Mesenchymal stem cell (in vitro differentiated cells and primary cell): Measurements from ENCODE around the gene USP15.

ENCODE experiments used
- DNase-seq: peaks from one replicate; pipeline ENCODE4 v3.0.0-alpha.2; 2013
- H2AFZ ChIP-seq: one replicate; pipeline ENCODE4 v1.6.1; 2013; ENCODE audit warnings: low read depth, mild to moderate bottlenecking, control low read depth, inconsistent platforms, low read length, moderate library complexity
- H2AK5ac ChIP-seq: 2 replicates; pipeline ENCODE4 v1.6.1; 2013; ENCODE audit warnings: low read length, moderate library complexity, mild to moderate bottlenecking, inconsistent platforms; ENCODE audit not compliant: severe bottlenecking
- H2BK120ac ChIP-seq: one replicate; pipeline ENCODE4 v1.6.1; 2013; ENCODE audit warnings: low read depth, mild to moderate bottlenecking, inconsistent platforms, low read length, moderate library complexity
- H2BK12ac ChIP-seq, 2 experiments: one replicate each; pipeline ENCODE4 v1.6.1; 2013; ENCODE audit warnings: inconsistent platforms in 2 of 2, low read length in 2 of 2, mild to moderate bottlenecking in 2 of 2, moderate library complexity in 2 of 2, control low read depth in 1 of 2
- H2BK15ac ChIP-seq: one replicate; pipeline ENCODE4 v1.6.1; 2013; ENCODE audit warnings: mild to moderate bottlenecking, low read depth, inconsistent platforms; ENCODE audit not compliant: poor library complexity, severe bottlenecking
- H2BK5ac ChIP-seq: 2 replicates; pipeline ENCODE4 v1.6.1; 2013; ENCODE audit warnings: low read depth, mild to moderate bottlenecking, low read length, control low read depth, inconsistent platforms; ENCODE audit not compliant: poor library complexity, severe bottlenecking
- H3K14ac ChIP-seq, 2 experiments: one replicate each; pipeline ENCODE4 v1.6.1; 2013; ENCODE audit warnings: inconsistent platforms in 2 of 2, low read length in 2 of 2, control low read depth in 1 of 2, mild to moderate bottlenecking in 1 of 2, moderate library complexity in 1 of 2
- H3K18ac ChIP-seq, 2 experiments: one replicate each; pipeline ENCODE4 v1.6.1; 2013; ENCODE audit warnings: inconsistent platforms in 2 of 2, low read length in 2 of 2, control low read depth in 1 of 2, low read depth in 1 of 2, mild to moderate bottlenecking in 1 of 2
- H3K23ac ChIP-seq, 2 experiments: one replicate each; pipeline ENCODE4 v1.6.1; 2013; ENCODE audit warnings: inconsistent platforms in 2 of 2, low read length in 2 of 2, mild to moderate bottlenecking in 2 of 2, moderate library complexity in 2 of 2, control low read depth in 1 of 2
- H3K27ac ChIP-seq: 2 replicates; pipeline ENCODE4 v1.5.1; 2013; ENCODE audit warnings: mild to moderate bottlenecking, moderate library complexity, low read length, control low read depth, inconsistent platforms; ENCODE audit not compliant: poor library complexity, severe bottlenecking
- H3K27me3 ChIP-seq, 2 experiments: 2 replicates each; pipeline versions ENCODE4 v1.6.1 to v1.7.0; 2013; ENCODE audit warnings: low read length in 2 of 2, mild to moderate bottlenecking in 2 of 2, moderate library complexity in 2 of 2, control low read depth in 1 of 2, inconsistent platforms in 1 of 2; ENCODE audit not compliant: control insufficient read depth in 1 of 2, insufficient read depth in 1 of 2
- H3K36me3 ChIP-seq, 2 experiments: 2 replicates each; pipeline versions ENCODE4 v1.6.1 to v1.7.0; 2013; ENCODE audit warnings: low read length in 2 of 2, control low read depth in 1 of 2, inconsistent platforms in 1 of 2, low read depth in 1 of 2, mild to moderate bottlenecking in 1 of 2; ENCODE audit not compliant: insufficient read depth in 2 of 2, control insufficient read depth in 1 of 2
- H3K4ac ChIP-seq, 2 experiments: one replicate each; pipeline ENCODE4 v1.6.1; 2013; ENCODE audit warnings: inconsistent platforms in 2 of 2, low read length in 2 of 2, mild to moderate bottlenecking in 2 of 2, moderate library complexity in 2 of 2, control low read depth in 1 of 2, low read depth in 1 of 2
- H3K4me1 ChIP-seq: 2 replicates; pipeline ENCODE4 v1.6.1; 2013; ENCODE audit warnings: low read depth, low read length, control low read depth; ENCODE audit not compliant: control insufficient read depth, insufficient read depth
- H3K4me2 ChIP-seq: 2 replicates; pipeline ENCODE4 v1.6.1; 2013; ENCODE audit warnings: low read length, mild to moderate bottlenecking, inconsistent platforms; ENCODE audit not compliant: poor library complexity, severe bottlenecking
- H3K4me3 ChIP-seq, 2 experiments: 2 replicates each; pipeline versions ENCODE4 v1.5.1 to v1.7.0; 2013; ENCODE audit warnings: low read length in 2 of 2, mild to moderate bottlenecking in 2 of 2, control low read depth in 1 of 2, low read depth in 1 of 2; ENCODE audit not compliant: insufficient read depth in 1 of 2
- H3K79me1 ChIP-seq: replicated peaks from 2 replicates; pipeline ENCODE4 v1.6.1; 2013; ENCODE audit warnings: mild to moderate bottlenecking, control low read depth, low read length, inconsistent platforms; ENCODE audit not compliant: poor library complexity, severe bottlenecking
- H3K9ac ChIP-seq: 2 replicates; pipeline ENCODE4 v1.7.0; 2013; ENCODE audit warnings: mild to moderate bottlenecking, low read length, moderate library complexity
- H3K9me3 ChIP-seq: 2 replicates; pipeline ENCODE4 v1.7.0; 2013; ENCODE audit warnings: mild to moderate bottlenecking, low read length; ENCODE audit not compliant: control insufficient read depth
- H4K8ac ChIP-seq: one replicate; pipeline ENCODE4 v1.6.1; 2013; ENCODE audit warnings: inconsistent platforms, mild to moderate bottlenecking, low read length, moderate library complexity
- H4K91ac ChIP-seq: one replicate; pipeline ENCODE4 v1.6.1; 2013; ENCODE audit warnings: mild to moderate bottlenecking, low read length, inconsistent platforms
- WGBS: methylation state at CpG from one replicate; pipeline ENCODE4 v1.1.7; 2013; ENCODE audit warnings: mixed read lengths; 5-methylcytosine and 5-hydroxymethylcytosine counted together

Gene USP15

GRCh38 chr12:62331306-62331705, 71.1 kb downstream of the USP15 start:
- no peak overlapping the region for H3K4ac ChIP-seq
- no peak overlapping the region for H3K9ac ChIP-seq
- H4K91ac ChIP-seq: no peak overlapping the region
- H3K36me3 ChIP-seq: peaks cover 0 to 21% of the 10 kb centered on the region in 2 experiments
- H3K23ac ChIP-seq: no peak overlapping the region
- no peak overlapping the region for H2BK15ac ChIP-seq
- peaks cover 10% of the 10 kb centered on the region for H3K79me1 ChIP-seq
- H3K27ac ChIP-seq: no peak overlapping the region
- no peak overlapping the region for H2BK120ac ChIP-seq
- no peak overlapping the region for H2AK5ac ChIP-seq
- H4K8ac ChIP-seq: no peak overlapping the region
- peaks cover 1% of the 10 kb centered on the region for H3K4me1 ChIP-seq
- H3K27me3 ChIP-seq: no peaks in the 10 kb centered on the region
- 100% methylated on average over 1 of the region's 1 CpG for WGBS
- no peak overlapping the region for H2BK5ac ChIP-seq
- H2AFZ ChIP-seq: no peak overlapping the region
- H2BK12ac ChIP-seq: no peak overlapping the region
- no peak for DNase-seq
- H3K4me2 ChIP-seq: no peak overlapping the region
- no peaks in the 10 kb centered on the region for H3K9me3 ChIP-seq
- H3K4me3 ChIP-seq: no peak overlapping the region
- H3K18ac ChIP-seq: no peak overlapping the region
- no peak overlapping the region for H3K14ac ChIP-seq

GRCh38 chr12:62332598-62332997, 72.4 kb downstream of the USP15 start:
- H3K27ac ChIP-seq: no peak overlapping the region
- H3K4ac ChIP-seq: no peak overlapping the region
- peaks cover 9% of the 10 kb centered on the region for H3K79me1 ChIP-seq
- H3K14ac ChIP-seq: no peak overlapping the region
- no peak overlapping the region for H2BK120ac ChIP-seq
- no peak overlapping the region for H4K91ac ChIP-seq
- H3K9me3 ChIP-seq: no peaks in the 10 kb centered on the region
- no peak overlapping the region for H3K4me3 ChIP-seq
- no peak overlapping the region for H2BK12ac ChIP-seq
- WGBS: 86% methylated on average over 1 of the region's 1 CpG
- no peak overlapping the region for H2BK5ac ChIP-seq
- peaks cover 1% of the 10 kb centered on the region for H3K4me1 ChIP-seq
- no peak overlapping the region for H2BK15ac ChIP-seq
- H3K18ac ChIP-seq: no peak overlapping the region
- DNase-seq: peak; percentile 70
- H3K23ac ChIP-seq: no peak overlapping the region
- no peak overlapping the region for H3K4me2 ChIP-seq
- no peaks in the 10 kb centered on the region for H3K27me3 ChIP-seq
- no peak overlapping the region for H4K8ac ChIP-seq
- H2AFZ ChIP-seq: no peak overlapping the region
- H3K9ac ChIP-seq: no peak overlapping the region
- peaks cover 0 to 24% of the 10 kb centered on the region in 2 experiments for H3K36me3 ChIP-seq
- no peak overlapping the region for H2AK5ac ChIP-seq

GRCh38 chr12:62335057-62335456, 74.9 kb downstream of the USP15 start:
- 95% methylated on average over 4 of the region's 4 CpGs for WGBS
- Histone ChIP-seq H3K9me3 (peaks cover 3% of the 10 kb centered on the region), H3K9ac (no peak overlapping the region), H2AFZ (no peak overlapping the region), H4K8ac (no peak overlapping the region), H4K91ac (no peak overlapping the region), H2BK15ac (no peak overlapping the region), H3K23ac (no peak overlapping the region), H3K4me1 (peaks cover 1% of the 10 kb centered on the region), H3K4me2 (no peak overlapping the region), H3K4me3 (no peak overlapping the region), H3K79me1 (peaks cover 9% of the 10 kb centered on the region), H3K27me3 (no peaks in the 10 kb centered on the region), H3K4ac (no peak overlapping the region), H3K18ac (no peak overlapping the region), H2AK5ac (no peak overlapping the region), H3K36me3 (peaks cover 0 to 22% of the 10 kb centered on the region in 2 experiments), H3K14ac (no peak overlapping the region), H2BK5ac (no peak overlapping the region), H2BK120ac (no peak overlapping the region), H2BK12ac (no peak overlapping the region), H3K27ac (no peak overlapping the region)
- no peak for DNase-seq

- Histone ChIP-seq H3K23ac (no peak overlapping the region), H3K4ac (no peak overlapping the region), H3K36me3 (peaks cover 0 to 18% of the 10 kb centered on the region in 2 experiments), H3K4me1 (peaks cover 1% of the 10 kb centered on the region), H4K8ac (no peak overlapping the region), H2BK12ac (no peak overlapping the region), H3K4me2 (no peak overlapping the region), H2AFZ (no peak overlapping the region), H3K4me3 (no peak overlapping the region), H3K79me1 (peaks cover 5% of the 10 kb centered on the region), H3K14ac (no peak overlapping the region), H3K27ac (no peak overlapping the region), H2BK120ac (no peak overlapping the region), H4K91ac (no peak overlapping the region), H2AK5ac (no peak overlapping the region), H2BK15ac (no peak overlapping the region), H2BK5ac (no peak overlapping the region), H3K9ac (no peak overlapping the region), H3K27me3 (no peaks in the 10 kb centered on the region), H3K9me3 (peaks cover 7% of the 10 kb centered on the region), H3K18ac (no peak overlapping the region)
- WGBS: 100% methylated on average over 3 of the region's 3 CpGs
- no peak for DNase-seq
Measured at GRCh38 chr12:62335796-62336195, 75.6 kb downstream of the USP15 start.
